SU-DHL-6 (cell line): Measurements from ENCODE around the gene MMP23B.

Source experiments
- H2AFZ ChIP-seq: fragments of 200-600 bp; sonication (generic); 2 replicates; pipeline ENCODE4 v1.6.1; 2014; ENCODE audit warnings: low read depth, mild to moderate bottlenecking, moderate library complexity, mixed read lengths, antibody characterized with exemption, low read length; ENCODE audit not compliant: severe bottlenecking
- H3F3A ChIP-seq: fragments of 200-600 bp; shearing (Covaris generic); 2 replicates; pipeline ENCODE4 v1.6.0; 2016; ENCODE audit warnings: antibody characterized with exemption, mild to moderate bottlenecking; ENCODE audit not compliant: insufficient read depth
- H3K27ac ChIP-seq: fragments of 200-600 bp; sonication (generic); 2 replicates; pipeline ENCODE4 v1.5.1; 2016; ENCODE audit warnings: low read depth, mild to moderate bottlenecking, low read length, moderate library complexity, mixed read lengths
- H3K27me3 ChIP-seq: fragments of 200-600 bp; sonication (generic), shearing (Covaris generic); 2 replicates; pipeline ENCODE4 v1.6.0; 2014; ENCODE audit warnings: mild to moderate bottlenecking, low read length
- H3K36me3 ChIP-seq: fragments of 200-600 bp; sonication (generic); 2 replicates; pipeline ENCODE4 v1.6.1; 2014; ENCODE audit warnings: mild to moderate bottlenecking, low read length, mixed read lengths
- H3K4me2 ChIP-seq: fragments of 300-600, 200-600 bp; shearing (Covaris generic), sonication (generic); 2 replicates; pipeline ENCODE4 v1.6.0; 2014; ENCODE audit warnings: low read length, low read depth, mild to moderate bottlenecking; ENCODE audit not compliant: poor library complexity, severe bottlenecking
- H3K4me3 ChIP-seq: fragments of 200-600 bp; sonication (generic); 2 replicates; pipeline ENCODE4 v1.5.1; 2014; ENCODE audit warnings: antibody characterized with exemption, low read length, mild to moderate bottlenecking, mixed read lengths; ENCODE audit not compliant: insufficient read depth, poor library complexity, severe bottlenecking
- H3K79me2 ChIP-seq: fragments of 200-600 bp; sonication (generic); 2 replicates; pipeline ENCODE4 v1.6.1; 2014; ENCODE audit warnings: mild to moderate bottlenecking, low read length, moderate library complexity; ENCODE audit not compliant: insufficient read depth
- H3K9ac ChIP-seq: fragments of 200-600 bp; sonication (generic); 2 replicates; pipeline ENCODE4 v1.7.0; 2014; ENCODE audit warnings: mild to moderate bottlenecking, low read length
- H3K9me2 ChIP-seq: fragments of 200-600 bp; sonication (generic); replicated peaks from 2 replicates; pipeline ENCODE4 v1.6.1; 2014; ENCODE audit warnings: low read length; ENCODE audit not compliant: insufficient read depth
- H3K9me3 ChIP-seq: fragments of 200-600 bp; sonication (generic); 2 replicates; pipeline ENCODE4 v1.6.1; 2014; ENCODE audit warnings: low read length, mixed read lengths; ENCODE audit not compliant: insufficient read depth
- H4K20me1 ChIP-seq: fragments of 200-600 bp; sonication (generic); 2 replicates; pipeline ENCODE4 v1.6.1; 2014; ENCODE audit warnings: low read depth, mild to moderate bottlenecking, antibody characterized with exemption, low read length, moderate library complexity, mixed read lengths
- EZH2phosphoT487 ChIP-seq: fragments of 200-600 bp; sonication (generic), shearing (Covaris generic); conservative IDR thresholded peaks from 2 replicates; pipeline ENCODE4 v1.6.1; 2018; ENCODE audit warnings: mild to moderate bottlenecking, antibody characterized with exemption, low read length, moderate library complexity, mixed read lengths
- TF ChIP-seq, protein P1 (sequence below): fragments of 200-600 bp; sonication (generic); IDR thresholded peaks from one replicate; pipeline ENCODE4 v1.5.1; 2017; ENCODE audit warnings: antibody characterized with exemption, mild to moderate bottlenecking, low read length, moderate library complexity; ENCODE audit not compliant: insufficient read depth, poor library complexity, severe bottlenecking

MMP23B gene

DNA sequence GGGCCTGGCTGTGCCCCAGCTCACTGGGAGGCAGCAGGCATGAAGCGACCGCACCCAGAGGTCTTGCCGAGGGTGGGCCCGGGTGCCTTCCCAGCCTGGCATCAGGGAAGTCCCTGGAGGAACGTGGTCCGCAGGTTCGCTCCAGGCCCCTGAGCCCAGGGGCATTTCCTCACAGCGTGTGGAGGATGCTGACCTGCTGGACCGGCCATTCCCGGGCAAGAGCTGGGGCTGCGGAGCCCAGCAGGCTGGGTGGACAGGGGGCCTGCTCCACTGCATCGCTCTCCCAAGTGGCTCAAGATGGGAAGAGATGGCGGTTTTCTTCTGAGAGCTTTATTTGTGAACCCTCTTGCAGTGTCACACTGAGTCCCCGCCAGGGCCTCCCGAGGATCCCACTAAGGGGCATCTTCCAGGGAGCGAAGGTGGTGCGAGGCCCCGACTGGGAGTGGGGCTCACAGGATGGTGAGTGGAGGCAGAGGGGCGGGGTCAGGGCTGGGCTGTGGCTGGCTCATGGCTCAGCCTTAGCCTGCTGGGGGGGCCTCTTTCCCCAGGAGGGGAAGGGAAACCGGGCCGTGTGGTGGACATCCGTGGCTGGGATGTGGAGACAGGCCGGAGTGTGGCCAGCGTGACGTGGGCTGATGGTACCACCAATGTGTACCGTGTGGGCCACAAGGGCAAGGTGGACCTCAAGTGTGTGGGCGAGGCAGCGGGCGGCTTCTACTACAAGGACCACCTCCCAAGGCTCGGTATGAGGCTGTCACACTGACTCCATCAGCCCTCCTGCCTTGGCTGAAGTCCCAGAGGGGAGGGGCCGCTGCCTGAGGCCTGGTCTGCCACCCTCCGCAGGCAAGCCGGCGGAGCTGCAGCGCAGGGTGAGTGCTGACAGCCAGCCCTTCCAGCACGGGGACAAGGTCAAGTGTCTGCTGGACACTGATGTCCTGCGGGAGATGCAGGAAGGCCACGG, 7.2 kb upstream of the MMP23B start:
- Histone ChIP-seq H3K27ac (no peak overlapping the region), H3K9me3 (no peaks in the 10 kb centered on the region)

DNA sequence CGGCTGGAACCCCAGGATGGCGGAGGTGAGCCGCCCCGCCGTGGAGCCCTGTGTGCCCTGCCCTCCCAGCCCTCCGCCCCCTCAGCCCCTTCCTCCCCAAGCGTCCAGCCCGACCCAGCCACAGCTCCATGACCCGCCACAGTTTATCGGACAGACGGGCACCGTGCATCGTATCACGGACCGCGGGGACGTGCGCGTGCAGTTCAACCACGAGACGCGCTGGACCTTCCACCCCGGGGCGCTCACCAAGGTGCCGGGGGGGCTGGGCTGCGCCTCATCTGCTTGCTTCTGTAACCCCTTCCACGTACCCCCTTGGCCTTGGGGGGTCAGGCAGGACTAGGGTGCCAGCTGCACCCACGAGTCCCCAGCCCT, 6.6 kb upstream of the MMP23B start:
- H2AFZ ChIP-seq: no peak overlapping the region
- H3K36me3 ChIP-seq: no peaks in the 10 kb centered on the region
- no peaks in the 10 kb centered on the region for H3K9me3 ChIP-seq
- H3K79me2 ChIP-seq: no peaks in the 10 kb centered on the region
- no peaks in the 10 kb centered on the region for H3F3A ChIP-seq
- H3K27me3 ChIP-seq: no peaks in the 10 kb centered on the region
- TF ChIP-seq EZH2phosphoT487: no peak
- TF ChIP-seq, protein P1, sequence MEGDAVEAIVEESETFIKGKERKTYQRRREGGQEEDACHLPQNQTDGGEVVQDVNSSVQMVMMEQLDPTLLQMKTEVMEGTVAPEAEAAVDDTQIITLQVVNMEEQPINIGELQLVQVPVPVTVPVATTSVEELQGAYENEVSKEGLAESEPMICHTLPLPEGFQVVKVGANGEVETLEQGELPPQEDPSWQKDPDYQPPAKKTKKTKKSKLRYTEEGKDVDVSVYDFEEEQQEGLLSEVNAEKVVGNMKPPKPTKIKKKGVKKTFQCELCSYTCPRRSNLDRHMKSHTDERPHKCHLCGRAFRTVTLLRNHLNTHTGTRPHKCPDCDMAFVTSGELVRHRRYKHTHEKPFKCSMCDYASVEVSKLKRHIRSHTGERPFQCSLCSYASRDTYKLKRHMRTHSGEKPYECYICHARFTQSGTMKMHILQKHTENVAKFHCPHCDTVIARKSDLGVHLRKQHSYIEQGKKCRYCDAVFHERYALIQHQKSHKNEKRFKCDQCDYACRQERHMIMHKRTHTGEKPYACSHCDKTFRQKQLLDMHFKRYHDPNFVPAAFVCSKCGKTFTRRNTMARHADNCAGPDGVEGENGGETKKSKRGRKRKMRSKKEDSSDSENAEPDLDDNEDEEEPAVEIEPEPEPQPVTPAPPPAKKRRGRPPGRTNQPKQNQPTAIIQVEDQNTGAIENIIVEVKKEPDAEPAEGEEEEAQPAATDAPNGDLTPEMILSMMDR: no peak
- H3K4me3 ChIP-seq: no peak overlapping the region
- H3K9me2 ChIP-seq: no peaks in the 10 kb centered on the region
- no peak overlapping the region for H3K9ac ChIP-seq
- H3K4me2 ChIP-seq: no peak overlapping the region
- no peaks in the 10 kb centered on the region for H4K20me1 ChIP-seq
- H3K27ac ChIP-seq: no peak overlapping the region

More for the DNA sequence above, 7.2 kb upstream of the MMP23B start:
- Histone ChIP-seq H2AFZ (no peak overlapping the region), H3K36me3 (no peaks in the 10 kb centered on the region), H3K9ac (no peak overlapping the region), H4K20me1 (no peaks in the 10 kb centered on the region), H3K9me2 (no peaks in the 10 kb centered on the region), H3K27me3 (no peaks in the 10 kb centered on the region), H3F3A (no peaks in the 10 kb centered on the region), H3K4me2 (no peak overlapping the region), H3K4me3 (no peak overlapping the region), H3K79me2 (no peaks in the 10 kb centered on the region)
- TF ChIP-seq, protein P1: no peak
- TF ChIP-seq EZH2phosphoT487: no peak

DNA sequence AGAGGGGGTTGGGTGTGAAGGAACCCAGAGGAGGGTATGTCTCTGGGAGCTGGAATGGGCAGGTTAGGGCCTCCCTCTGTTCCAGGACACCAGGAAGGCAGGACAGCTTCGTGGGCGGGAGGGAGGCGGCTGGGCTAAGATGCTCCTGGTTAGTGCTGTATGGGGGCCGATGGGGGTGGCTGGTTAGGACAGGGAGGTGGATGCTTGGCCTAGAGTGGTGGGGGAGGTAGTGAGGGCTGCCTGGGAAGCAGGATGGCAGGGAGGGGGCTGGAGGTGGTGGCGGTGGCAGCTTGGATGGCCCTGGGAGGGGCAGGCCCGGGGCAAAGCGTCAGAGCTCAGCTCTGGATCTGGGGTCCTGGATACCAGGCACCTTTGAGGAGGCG, 6.2 kb upstream of the MMP23B start:
- no peak for TF ChIP-seq EZH2phosphoT487
- TF ChIP-seq, protein P1: no peak
- Histone ChIP-seq H3K27ac (no peak overlapping the region), H3K27me3 (no peaks in the 10 kb centered on the region), H3K9me3 (no peaks in the 10 kb centered on the region), H3K4me2 (no peak overlapping the region), H4K20me1 (no peaks in the 10 kb centered on the region), H2AFZ (no peak overlapping the region), H3K9ac (no peak overlapping the region), H3K9me2 (no peaks in the 10 kb centered on the region), H3K79me2 (no peaks in the 10 kb centered on the region), H3F3A (no peaks in the 10 kb centered on the region), H3K36me3 (no peaks in the 10 kb centered on the region), H3K4me3 (no peak overlapping the region)
